HepG2 (cell line): ENCODE measurements around the gene NUCB1. TPM values are rescaled to one million over a fixed set of nuclear protein-coding genes. Genes with fewer than 3 reads are reported as not detected.

Experiments
- ATF7 ChIP-seq, 2 experiments: fragments of 450-650 bp in 1 of 2; sonication (generic) in 1 of 2; formaldehyde crosslinking in 1 of 2; IDR thresholded peaks; 2 replicates each; pipeline versions ENCODE4 v1.4.0 to v1.6.1; 2016 to 2020; ENCODE audit warnings: antibody characterized with exemption in 1 of 2, mild to moderate bottlenecking in 1 of 2, missing genetic modification reagents in 1 of 2
- MEIS2 ChIP-seq: sonication (generic); formaldehyde crosslinking; IDR thresholded peaks from 2 replicates; pipeline ENCODE4 v1.9.0; 2021; ENCODE audit warnings: mild to moderate bottlenecking, missing genetic modification reagents
- MXD4 ChIP-seq: IDR thresholded peaks from 2 replicates; pipeline ENCODE4 v1.6.1; 2016; ENCODE audit warnings: mild to moderate bottlenecking, missing biosample characterization, missing genetic modification reagents
- MYNN ChIP-seq: sonication (generic); formaldehyde crosslinking; IDR thresholded peaks from 2 replicates; pipeline ENCODE4 v1.4.0; 2020; ENCODE audit warnings: mild to moderate bottlenecking, low read depth, missing genetic modification reagents
- NONO ChIP-seq, 2 experiments: fragments of 450-650 bp in 1 of 2; sonication (generic) in 1 of 2; formaldehyde crosslinking in 1 of 2; IDR thresholded peaks in 1 of 2; conservative IDR thresholded peaks in 1 of 2; 2 replicates each; pipeline versions ENCODE4 v1.6.1 to v1.8.0; 2017 to 2022; ENCODE audit warnings: mild to moderate bottlenecking in 1 of 2, missing genetic modification reagents in 1 of 2, moderate library complexity in 1 of 2
- RARA ChIP-seq: IDR thresholded peaks from 2 replicates; pipeline ENCODE4 v1.6.1; 2016; ENCODE audit warnings: missing genetic modification reagents, missing compliant biosample characterization
- RBM22 ChIP-seq: fragments of 200-400 bp; formaldehyde crosslinking; optimal IDR thresholded peaks from 2 replicates; pipeline ENCODE3; 2017; ENCODE audit warnings: mild to moderate bottlenecking, low read length, moderate library complexity
- TAF1 ChIP-seq: sonication (generic); formaldehyde crosslinking; IDR thresholded peaks from 2 replicates; pipeline ENCODE4 v1.4.0; 2020; ENCODE audit warnings: missing genetic modification reagents
- ZNF367 ChIP-seq: sonication (generic); formaldehyde crosslinking; IDR thresholded peaks from 2 replicates; pipeline ENCODE4 v1.4.0; 2020; ENCODE audit warnings: missing genetic modification reagents, borderline replicate concordance
- ZNF468 ChIP-seq: sonication (generic); formaldehyde crosslinking; IDR thresholded peaks from 2 replicates; pipeline ENCODE4 v1.8.0; 2022; ENCODE audit warnings: mild to moderate bottlenecking, moderate library complexity, missing genetic modification reagents
- ZNF629 ChIP-seq: sonication (generic); formaldehyde crosslinking; conservative IDR thresholded peaks from 2 replicates; pipeline ENCODE4 v1.5.0; 2020; ENCODE audit warnings: missing genetic modification reagents
- ZSCAN29 ChIP-seq: sonication (generic); formaldehyde crosslinking; conservative IDR thresholded peaks from 2 replicates; pipeline ENCODE4 v1.4.0; 2020; ENCODE audit warnings: mild to moderate bottlenecking, missing genetic modification reagents
- polyA plus RNA-seq, 8 experiments: library from polyadenylated mRNA; depleted of rRNA in 3 of 8; stranded (reverse) in 7 of 8; unstranded in 1 of 8; fragments of >200 nt; fragmentation: Illumina TruSeq in 4 of 8; extraction: Trizol in 4 of 8; gene quantifications; 2 replicates each; pipeline versions ENCODE4 v1.2.1 to v1.2.3, GENCODE V29; 2011 to 2016; ENCODE audit warnings: low read depth in 4 of 8, missing spikeins in 1 of 8, mixed read lengths in 1 of 8; ENCODE audit not compliant: insufficient read depth in 1 of 8
- total RNA-seq, 5 experiments: library from RNA; depleted of rRNA; stranded (reverse); fragments of >200 nt; fragmentation: Illumina TruSeq; extraction: Trizol; gene quantifications; 2 replicates each; pipeline ENCODE4 v1.2.3, GENCODE V29; 2016; ENCODE audit warnings: low read depth in 1 of 5
- TF ChIP-seq, protein P1 (sequence below): IDR thresholded peaks from 2 replicates; pipeline ENCODE4 v1.6.1; 2012; ENCODE audit warnings: low read depth, low read length, improper control_type of control experiment
- TF ChIP-seq, protein P2 (sequence below): IDR thresholded peaks from 2 replicates; pipeline ENCODE4 v1.6.1; 2016
- TF ChIP-seq, protein P3 (sequence below): sonication (generic); formaldehyde crosslinking; IDR thresholded peaks from 2 replicates; pipeline ENCODE4 v1.4.0; 2020; ENCODE audit warnings: missing genetic modification reagents, borderline replicate concordance
- TF ChIP-seq, protein P4 (sequence below): sonication (generic); formaldehyde crosslinking; IDR thresholded peaks from 2 replicates; pipeline ENCODE4 v1.4.0; 2020; ENCODE audit warnings: missing genetic modification reagents, borderline replicate concordance

Gene NUCB1
- total and polyA plus RNA-seq, 2 of the 13 experiments (the other 11 are each of a cell fraction or from before 2014, with no cell fraction given): 82.3 to 106 TPM

DNA sequence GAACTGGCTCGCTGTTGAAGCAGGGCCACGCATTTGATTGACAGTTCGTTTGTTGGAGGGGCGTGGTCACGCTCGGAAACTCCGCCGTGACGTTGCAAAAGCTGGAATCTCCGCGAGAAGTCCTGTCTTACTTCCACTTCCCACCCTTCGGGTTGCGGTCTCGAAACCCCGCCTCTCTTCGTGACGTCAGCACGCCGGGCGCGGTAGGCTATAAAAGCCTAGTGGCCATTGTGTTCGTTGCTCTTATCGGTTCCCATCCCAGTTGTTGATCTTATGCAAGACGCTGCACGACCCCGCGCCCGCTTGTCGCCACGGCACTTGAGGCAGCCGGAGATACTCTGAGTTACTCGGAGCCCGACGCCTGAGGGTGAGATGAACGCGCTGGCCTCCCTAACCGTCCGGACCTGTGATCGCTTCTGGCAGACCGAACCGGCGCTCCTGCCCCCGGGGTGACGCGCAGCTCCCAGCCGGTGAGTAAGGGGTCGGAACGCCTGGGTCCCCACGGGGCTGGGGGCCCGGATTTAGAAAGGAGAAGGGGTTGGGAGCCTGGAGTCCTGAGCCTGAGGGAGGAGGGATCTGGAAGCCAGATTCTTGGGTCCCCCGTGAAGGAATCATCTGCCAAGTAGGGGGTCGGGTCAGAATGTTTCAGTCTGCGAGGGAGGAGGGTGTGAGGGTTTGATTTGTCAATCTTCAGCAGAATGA is 27.8 kb upstream of the NUCB1 start, which contains the start of gene PPP1R15A (continued):
- TF ChIP-seq, protein P1, sequence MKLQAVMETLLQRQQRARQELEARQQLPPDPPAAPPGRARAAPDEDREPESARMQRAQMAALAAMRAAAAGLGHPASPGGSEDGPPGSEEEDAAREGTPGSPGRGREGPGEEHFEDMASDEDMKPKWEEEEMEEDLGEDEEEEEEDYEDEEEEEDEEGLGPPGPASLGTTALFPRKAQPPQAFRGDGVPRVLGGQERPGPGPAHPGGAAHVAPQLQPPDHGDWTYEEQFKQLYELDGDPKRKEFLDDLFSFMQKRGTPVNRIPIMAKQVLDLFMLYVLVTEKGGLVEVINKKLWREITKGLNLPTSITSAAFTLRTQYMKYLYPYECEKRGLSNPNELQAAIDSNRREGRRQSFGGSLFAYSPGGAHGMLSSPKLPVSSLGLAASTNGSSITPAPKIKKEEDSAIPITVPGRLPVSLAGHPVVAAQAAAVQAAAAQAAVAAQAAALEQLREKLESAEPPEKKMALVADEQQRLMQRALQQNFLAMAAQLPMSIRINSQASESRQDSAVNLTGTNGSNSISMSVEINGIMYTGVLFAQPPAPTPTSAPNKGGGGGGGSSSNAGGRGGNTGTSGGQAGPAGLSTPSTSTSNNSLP: no peak
- TF ChIP-seq ZSCAN29 (CRISPR knock-in tag): no peak
- TF ChIP-seq ZNF629 (CRISPR knock-in tag): no peak
- no peak for TF ChIP-seq NONO (IDR thresholded peaks at IDR 0.05)
- TF ChIP-seq NONO (CRISPR knock-in tag; conservative IDR thresholded peaks at IDR 0.05): peak; percentile 77; the same call in 1 of the 2 replicates
- TF ChIP-seq ZNF468 (CRISPR knock-in tag): no peak
- TF ChIP-seq, protein P2, sequence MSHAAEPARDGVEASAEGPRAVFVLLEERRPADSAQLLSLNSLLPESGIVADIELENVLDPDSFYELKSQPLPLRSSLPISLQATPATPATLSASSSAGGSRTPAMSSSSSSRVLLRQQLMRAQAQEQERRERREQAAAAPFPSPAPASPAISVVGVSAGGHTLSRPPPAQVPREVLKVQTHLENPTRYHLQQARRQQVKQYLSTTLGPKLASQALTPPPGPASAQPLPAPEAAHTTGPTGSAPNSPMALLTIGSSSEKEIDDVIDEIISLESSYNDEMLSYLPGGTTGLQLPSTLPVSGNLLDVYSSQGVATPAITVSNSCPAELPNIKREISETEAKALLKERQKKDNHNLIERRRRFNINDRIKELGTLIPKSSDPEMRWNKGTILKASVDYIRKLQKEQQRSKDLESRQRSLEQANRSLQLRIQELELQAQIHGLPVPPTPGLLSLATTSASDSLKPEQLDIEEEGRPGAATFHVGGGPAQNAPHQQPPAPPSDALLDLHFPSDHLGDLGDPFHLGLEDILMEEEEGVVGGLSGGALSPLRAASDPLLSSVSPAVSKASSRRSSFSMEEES (CRISPR knock-in tag): peak; percentile 75
- no peak for TF ChIP-seq RARA (CRISPR knock-in tag)
- TF ChIP-seq RBM22: no peak
- TF ChIP-seq MEIS2: peak; percentile 83
- no peak for TF ChIP-seq ZNF367 (CRISPR knock-in tag)
- 0 out of 2 replicates have a peak, but pooled peaks have one; percentile 46 for TF ChIP-seq MXD4
- TF ChIP-seq, protein P3, sequence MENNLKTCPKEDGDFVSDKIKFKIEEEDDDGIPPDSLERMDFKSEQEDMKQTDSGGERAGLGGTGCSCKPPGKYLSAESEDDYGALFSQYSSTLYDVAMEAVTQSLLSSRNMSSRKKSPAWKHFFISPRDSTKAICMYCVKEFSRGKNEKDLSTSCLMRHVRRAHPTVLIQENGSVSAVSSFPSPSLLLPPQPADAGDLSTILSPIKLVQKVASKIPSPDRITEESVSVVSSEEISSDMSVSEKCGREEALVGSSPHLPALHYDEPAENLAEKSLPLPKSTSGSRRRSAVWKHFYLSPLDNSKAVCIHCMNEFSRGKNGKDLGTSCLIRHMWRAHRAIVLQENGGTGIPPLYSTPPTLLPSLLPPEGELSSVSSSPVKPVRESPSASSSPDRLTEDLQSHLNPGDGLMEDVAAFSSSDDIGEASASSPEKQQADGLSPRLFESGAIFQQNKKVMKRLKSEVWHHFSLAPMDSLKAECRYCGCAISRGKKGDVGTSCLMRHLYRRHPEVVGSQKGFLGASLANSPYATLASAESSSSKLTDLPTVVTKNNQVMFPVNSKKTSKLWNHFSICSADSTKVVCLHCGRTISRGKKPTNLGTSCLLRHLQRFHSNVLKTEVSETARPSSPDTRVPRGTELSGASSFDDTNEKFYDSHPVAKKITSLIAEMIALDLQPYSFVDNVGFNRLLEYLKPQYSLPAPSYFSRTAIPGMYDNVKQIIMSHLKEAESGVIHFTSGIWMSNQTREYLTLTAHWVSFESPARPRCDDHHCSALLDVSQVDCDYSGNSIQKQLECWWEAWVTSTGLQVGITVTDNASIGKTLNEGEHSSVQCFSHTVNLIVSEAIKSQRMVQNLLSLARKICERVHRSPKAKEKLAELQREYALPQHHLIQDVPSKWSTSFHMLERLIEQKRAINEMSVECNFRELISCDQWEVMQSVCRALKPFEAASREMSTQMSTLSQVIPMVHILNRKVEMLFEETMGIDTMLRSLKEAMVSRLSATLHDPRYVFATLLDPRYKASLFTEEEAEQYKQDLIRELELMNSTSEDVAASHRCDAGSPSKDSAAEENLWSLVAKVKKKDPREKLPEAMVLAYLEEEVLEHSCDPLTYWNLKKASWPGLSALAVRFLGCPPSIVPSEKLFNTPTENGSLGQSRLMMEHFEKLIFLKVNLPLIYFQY: no peak
- TF ChIP-seq ATF7 (IDR thresholded peaks at IDR 0.05): peak; percentile 66
- no peak for TF ChIP-seq ATF7 (CRISPR knock-in tag; IDR thresholded peaks at IDR 0.05)
- TF ChIP-seq, protein P4, sequence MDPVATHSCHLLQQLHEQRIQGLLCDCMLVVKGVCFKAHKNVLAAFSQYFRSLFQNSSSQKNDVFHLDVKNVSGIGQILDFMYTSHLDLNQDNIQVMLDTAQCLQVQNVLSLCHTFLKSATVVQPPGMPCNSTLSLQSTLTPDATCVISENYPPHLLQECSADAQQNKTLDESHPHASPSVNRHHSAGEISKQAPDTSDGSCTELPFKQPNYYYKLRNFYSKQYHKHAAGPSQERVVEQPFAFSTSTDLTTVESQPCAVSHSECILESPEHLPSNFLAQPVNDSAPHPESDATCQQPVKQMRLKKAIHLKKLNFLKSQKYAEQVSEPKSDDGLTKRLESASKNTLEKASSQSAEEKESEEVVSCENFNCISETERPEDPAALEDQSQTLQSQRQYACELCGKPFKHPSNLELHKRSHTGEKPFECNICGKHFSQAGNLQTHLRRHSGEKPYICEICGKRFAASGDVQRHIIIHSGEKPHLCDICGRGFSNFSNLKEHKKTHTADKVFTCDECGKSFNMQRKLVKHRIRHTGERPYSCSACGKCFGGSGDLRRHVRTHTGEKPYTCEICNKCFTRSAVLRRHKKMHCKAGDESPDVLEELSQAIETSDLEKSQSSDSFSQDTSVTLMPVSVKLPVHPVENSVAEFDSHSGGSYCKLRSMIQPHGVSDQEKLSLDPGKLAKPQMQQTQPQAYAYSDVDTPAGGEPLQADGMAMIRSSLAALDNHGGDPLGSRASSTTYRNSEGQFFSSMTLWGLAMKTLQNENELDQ (CRISPR knock-in tag): no peak
- peak; percentile 21; the same call in 1 of the 2 replicates for TF ChIP-seq MYNN
- TF ChIP-seq TAF1: peak; percentile 91
